GM13976 (cell line): ENCODE results near the gene SETX.
"Not testable (repeated sequence)": the region's sequence is repeated elsewhere in the genome, so short reads cannot be mapped to it uniquely, and the experiment has no call there.

Experiments
- DNase-seq: peaks from one replicate; pipeline ENCODE4 v3.0.0; 2012; ENCODE audit warnings: low spot score
- CTCF ChIP-seq: IDR thresholded peaks from 2 replicates; pipeline ENCODE4 v1.5.1; 2012; ENCODE audit warnings: borderline replicate concordance, mild to moderate bottlenecking; ENCODE audit not compliant: insufficient read depth; ENCODE audit errors: extremely low read depth, missing control alignments, control extremely low read depth
- in situ Hi-C: fragments of 300-500 bp; cut with MboI; formaldehyde crosslinking; loops from one replicate; pipeline ENCODE4 v1.12.0; 2022; ENCODE audit warnings: low sequenced_read_pairs, mixed read lengths, inconsistent platforms; ENCODE audit not compliant: unreplicated experiment

SETX gene

GRCh38 chr9:132283165-132283564, 71.6 kb downstream of the SETX start:
- DNase-seq: peak; percentile 45
- in situ Hi-C loops: no loop called here
- no peak for TF ChIP-seq CTCF

GRCh38 chr9:132274861-132275260, 79.9 kb downstream of the SETX start:
- in situ Hi-C loops: no loop called here
- DNase-seq: no peak
- TF ChIP-seq CTCF: no peak

GRCh38 chr9:132269704-132270516, 84.9 kb downstream of the SETX start:
- in situ Hi-C loops, DNase-seq: not testable (repeated sequence)

- peak; percentile 70 for TF ChIP-seq CTCF
- in situ Hi-C loops: no loop called here
- peak; percentile 67 for DNase-seq
These were observed 85.9 kb downstream of the SETX start for GRCh38 chr9:132268725-132269352.

- DNase-seq: no peak
- in situ Hi-C loops: no loop called here
- no peak for TF ChIP-seq CTCF
These were observed 87.1 kb downstream of the SETX start for GRCh38 chr9:132267660-132268059.

GRCh38 chr9:132266017-132266416, 88.8 kb downstream of the SETX start:
- no peak for DNase-seq
- in situ Hi-C loops: no loop called here
- no peak for TF ChIP-seq CTCF

GRCh38 chr9:132260846-132261245, 93.9 kb downstream of the SETX start:
- TF ChIP-seq CTCF: no peak
- no peak for DNase-seq
- in situ Hi-C loops: no loop called here
